NT2/D1 (cell line): ENCODE data around the gene PTPRH.

Source experiments
- DNase-seq: peaks from one replicate; pipeline ENCODE4 v3.0.0-alpha.2; 2011; ENCODE audit warnings: low read depth, low spot score
- H3K27me3 ChIP-seq: 2 replicates; pipeline ENCODE4 v1.6.0; 2011; ENCODE audit warnings: mild to moderate bottlenecking; ENCODE audit not compliant: insufficient read length, insufficient read depth
- H3K36me3 ChIP-seq: 2 replicates; pipeline ENCODE4 v1.6.1; 2011; ENCODE audit warnings: mild to moderate bottlenecking, low read length, mixed read lengths; ENCODE audit not compliant: insufficient read depth, insufficient read length
- H3K4me1 ChIP-seq: 2 replicates; pipeline ENCODE4 v1.5.1; 2011; ENCODE audit not compliant: insufficient read depth, insufficient read length
- H3K4me3 ChIP-seq: 2 replicates; pipeline ENCODE4 v1.5.1; 2011; ENCODE audit warnings: low read depth; ENCODE audit not compliant: insufficient read length
- H3K9ac ChIP-seq: 2 replicates; pipeline ENCODE4 v1.6.0; 2011; ENCODE audit warnings: low read depth; ENCODE audit not compliant: insufficient read length
- H3K9me3 ChIP-seq: 2 replicates; pipeline ENCODE4 v1.5.1; 2011; ENCODE audit warnings: mild to moderate bottlenecking, low read length; ENCODE audit not compliant: insufficient read depth
- SUZ12 ChIP-seq: IDR thresholded peaks from 2 replicates; pipeline ENCODE4 v1.6.1; 2011; ENCODE audit not compliant: insufficient read length, insufficient read depth; ENCODE audit errors: extremely low read depth
- YY1 ChIP-seq: IDR thresholded peaks from 2 replicates; pipeline ENCODE4 v1.6.1; 2011; ENCODE audit not compliant: insufficient read length, insufficient read depth
- ZNF274 ChIP-seq: IDR thresholded peaks from 2 replicates; pipeline ENCODE4 v1.6.1; 2011; ENCODE audit warnings: mild to moderate bottlenecking, low read depth, low read length

Gene PTPRH

DNA sequence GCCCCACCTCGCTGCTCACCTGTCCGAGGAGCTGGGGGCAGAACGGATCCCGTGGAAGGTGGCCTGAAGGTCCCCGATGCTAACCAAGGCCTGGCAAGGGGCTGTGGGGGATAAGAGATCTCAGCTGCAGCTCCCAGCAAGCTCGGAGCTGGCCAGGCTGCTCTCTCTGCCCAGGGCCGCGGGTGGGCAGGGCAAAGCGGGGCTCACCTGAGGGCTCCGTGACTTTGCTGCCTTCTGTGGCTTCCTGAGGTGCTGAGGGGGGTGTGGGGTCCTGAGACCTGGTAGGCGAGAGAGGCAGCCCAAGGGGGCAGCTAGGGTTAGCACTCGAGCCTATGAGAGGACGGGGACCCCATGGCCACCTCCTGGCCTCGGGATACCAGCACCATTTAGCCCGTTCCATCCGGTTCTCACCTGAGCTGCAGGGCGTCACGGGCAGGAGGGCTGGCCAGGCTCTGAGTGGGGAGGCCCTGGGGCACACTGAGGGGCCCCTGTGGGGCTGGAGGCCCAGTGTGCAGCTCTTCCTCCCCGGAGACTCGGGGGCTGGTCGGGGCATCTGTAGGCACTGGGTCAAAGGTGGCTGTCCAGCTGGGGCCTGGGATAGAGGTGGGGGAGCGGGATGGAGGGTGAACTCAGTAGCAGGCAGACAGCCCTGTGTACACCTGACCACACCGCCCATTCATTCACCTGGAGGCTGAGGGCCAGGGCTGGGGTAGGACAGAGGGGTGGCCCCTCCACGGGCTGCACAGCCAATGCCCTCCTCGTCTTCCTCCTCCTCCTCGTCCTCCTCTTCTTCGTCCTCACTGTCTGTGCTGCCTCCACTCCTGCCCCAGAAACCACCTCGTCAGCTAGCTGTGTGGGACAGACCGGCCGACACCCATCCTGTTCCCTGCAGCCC, 22.3 kb upstream of the PTPRH start:
- H3K36me3 ChIP-seq = peaks cover 82% of the 10 kb centered on the region
- no peaks in the 10 kb centered on the region for H3K9me3 ChIP-seq
- DNase-seq = no peak
- TF ChIP-seq SUZ12 (no peak), YY1 (no peak), ZNF274 (no peak)
- H3K9ac ChIP-seq = no peak overlapping the region
- H3K4me3 ChIP-seq = no peak overlapping the region
- H3K27me3 ChIP-seq = no peaks in the 10 kb centered on the region
- no peaks in the 10 kb centered on the region for H3K4me1 ChIP-seq

DNA sequence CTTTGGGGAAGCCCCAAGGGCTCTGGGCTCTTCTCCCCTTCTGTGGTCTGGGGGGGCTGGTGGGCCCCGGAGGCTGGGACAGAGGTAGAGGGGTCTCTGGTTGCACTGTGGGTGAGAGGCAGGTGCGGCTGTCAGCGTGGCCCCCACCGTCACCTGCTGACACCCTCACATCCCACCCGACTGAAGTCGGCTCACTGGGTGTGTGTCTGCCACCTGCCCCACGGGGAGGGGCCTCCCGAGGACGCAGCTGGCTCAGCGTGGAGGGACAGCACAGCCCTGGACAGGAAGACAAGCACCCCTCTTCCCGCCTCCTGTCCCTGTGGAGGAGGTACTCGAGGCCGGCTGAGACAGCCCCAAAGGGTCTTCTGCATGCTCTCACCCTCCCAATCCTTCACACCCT, 21.5 kb upstream of the PTPRH start:
- Histone ChIP-seq H3K4me3 (no peak overlapping the region), H3K36me3 (peaks cover 78% of the 10 kb centered on the region), H3K4me1 (no peaks in the 10 kb centered on the region)

DNA sequence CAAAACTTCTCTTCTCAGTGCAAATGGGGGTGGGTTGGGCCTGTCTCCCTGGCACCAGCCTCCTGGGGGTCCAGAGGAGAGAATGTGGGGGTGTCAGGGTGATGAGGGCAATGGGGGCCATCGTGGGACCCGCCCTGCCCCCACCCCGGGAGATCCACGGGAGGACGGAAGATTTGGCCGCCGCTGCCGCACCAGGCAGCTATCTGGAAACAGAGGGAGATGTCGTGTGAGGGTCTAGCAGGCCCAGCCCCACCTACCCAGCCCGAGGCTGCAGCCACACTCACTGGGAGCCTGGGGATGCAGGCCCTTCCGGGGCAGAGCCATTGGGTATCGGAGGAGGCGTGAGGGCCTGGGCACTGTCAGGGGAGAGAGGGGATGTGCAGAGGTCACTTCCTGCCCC, 21.0 kb upstream of the PTPRH start:
- H3K36me3 ChIP-seq = peaks cover 78% of the 10 kb centered on the region
- no peak overlapping the region for H3K4me3 ChIP-seq
- TF ChIP-seq ZNF274 (no peak), SUZ12 (no peak), YY1 (no peak)
- H3K9ac ChIP-seq = no peak overlapping the region
- no peaks in the 10 kb centered on the region for H3K4me1 ChIP-seq
- H3K9me3 ChIP-seq = no peaks in the 10 kb centered on the region
- no peak for DNase-seq
- H3K27me3 ChIP-seq = no peaks in the 10 kb centered on the region

More for the DNA sequence above, 21.5 kb upstream of the PTPRH start:
- TF ChIP-seq ZNF274 = no peak
- TF ChIP-seq YY1 = no peak
- TF ChIP-seq SUZ12 = no peak
- no peak for DNase-seq
- H3K9me3 ChIP-seq = no peaks in the 10 kb centered on the region
- no peaks in the 10 kb centered on the region for H3K27me3 ChIP-seq
- H3K9ac ChIP-seq = no peak overlapping the region

DNA sequence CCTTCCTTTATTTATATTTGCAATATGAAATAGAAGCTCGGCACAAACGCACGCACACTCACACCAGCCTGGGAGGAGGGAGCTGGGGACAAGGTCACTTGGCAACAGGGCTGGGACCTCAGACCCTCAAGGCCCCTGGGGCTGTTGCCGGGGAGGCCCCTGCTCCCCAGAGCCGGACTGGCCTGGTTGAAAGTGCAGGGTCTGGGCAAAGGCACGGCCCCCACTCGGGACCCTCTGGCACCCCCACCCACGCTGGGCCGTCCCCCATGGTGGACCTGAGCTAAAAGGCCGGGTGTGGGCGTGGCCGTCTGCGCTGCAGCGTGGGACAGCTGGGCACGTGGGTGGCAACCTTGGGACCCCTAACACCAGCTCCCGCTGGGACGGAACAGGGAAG, 20.5 kb upstream of the PTPRH start:
- Histone ChIP-seq H3K27me3 (no peaks in the 10 kb centered on the region), H3K9me3 (no peaks in the 10 kb centered on the region), H3K4me3 (no peak overlapping the region), H3K4me1 (no peaks in the 10 kb centered on the region), H3K36me3 (peaks cover 73% of the 10 kb centered on the region), H3K9ac (no peak overlapping the region)
- TF ChIP-seq YY1 = no peak
- no peak for TF ChIP-seq SUZ12
- no peak for TF ChIP-seq ZNF274
- no peak for DNase-seq

DNA sequence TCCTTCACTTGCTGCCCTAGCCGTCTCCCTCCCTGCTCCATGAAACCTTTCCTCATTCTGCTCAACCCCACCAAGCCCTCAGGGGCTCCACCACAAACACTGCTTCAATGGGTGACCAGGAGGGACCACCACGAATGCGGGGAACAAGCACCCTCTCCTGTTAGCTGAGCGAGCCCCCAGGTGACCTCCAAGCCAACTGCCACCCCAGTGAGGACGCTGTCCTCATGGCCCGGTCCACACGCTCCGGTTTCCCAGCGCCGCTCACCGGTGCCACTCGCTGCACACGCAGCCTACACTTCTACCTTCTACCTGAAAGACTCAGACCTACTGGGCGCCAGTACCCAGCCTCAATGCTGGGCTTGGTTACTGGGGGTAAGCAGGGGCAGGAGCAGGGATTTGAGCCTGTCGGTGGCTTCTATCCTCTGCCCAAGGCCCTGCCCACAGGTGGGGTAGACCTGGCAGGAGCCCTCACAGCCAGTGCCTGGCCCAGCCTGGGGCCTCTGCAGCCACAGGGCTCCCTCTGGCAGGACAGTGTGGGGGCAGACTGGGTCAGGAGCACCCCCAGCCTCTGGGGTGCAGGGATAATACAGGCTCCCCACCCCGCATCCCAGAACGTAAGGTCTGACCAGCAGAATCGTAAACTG, 20.0 kb upstream of the PTPRH start:
- Histone ChIP-seq H3K4me1 (no peaks in the 10 kb centered on the region), H3K36me3 (peaks cover 68% of the 10 kb centered on the region), H3K4me3 (no peak overlapping the region)

DNA sequence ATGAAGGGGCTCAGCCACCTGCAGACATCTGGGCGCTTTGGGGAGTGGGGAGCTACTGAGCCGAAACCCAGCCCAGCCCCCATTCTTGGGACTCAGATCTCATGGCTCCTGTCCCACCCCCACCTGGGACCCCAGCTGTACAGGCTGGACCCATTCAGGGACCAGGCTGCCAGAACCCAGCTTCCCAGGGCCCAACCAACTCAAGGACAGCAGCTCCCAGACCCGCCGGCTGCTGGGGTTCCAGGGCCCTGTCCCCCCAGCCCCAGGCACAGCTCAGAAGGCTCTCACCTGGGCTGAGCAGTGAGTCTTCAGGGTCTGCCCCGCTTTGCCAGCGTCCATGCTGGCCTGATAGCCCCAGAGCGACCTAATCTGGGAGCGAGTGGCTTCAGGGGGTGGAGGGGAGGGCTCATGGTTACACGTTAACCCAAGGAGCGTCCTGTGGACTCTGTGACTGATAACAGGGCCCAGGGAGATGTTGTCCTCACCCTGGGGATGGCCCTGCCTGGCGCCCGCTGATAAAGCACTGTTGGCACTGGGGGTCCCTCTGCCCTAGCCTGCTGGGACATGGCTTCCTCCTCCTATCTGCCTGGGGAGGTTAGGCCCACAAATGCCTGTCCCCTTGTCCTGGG, 19.2 kb upstream of the PTPRH start, which contains the start of gene TMEM86B:
TMEM86B (minus strand) TSS at position 361 of the 629 bp plus-strand sequence; CDS start at position 339, 22 bp downstream.
- H3K36me3 ChIP-seq = peaks cover 72% of the 10 kb centered on the region
- no peaks in the 10 kb centered on the region for H3K4me1 ChIP-seq
- no peak within 1 kb of the TSS for H3K4me3 ChIP-seq
- no peaks in the 10 kb centered on the region for H3K9me3 ChIP-seq
- H3K9ac ChIP-seq = no peak within 1 kb of the TSS
- DNase-seq = no peak
- no peak for TF ChIP-seq SUZ12
- TF ChIP-seq ZNF274 = no peak
- TF ChIP-seq YY1 = no peak
- H3K27me3 ChIP-seq = no peaks in the 10 kb centered on the region

More for the DNA sequence above, 20.0 kb upstream of the PTPRH start:
- TF ChIP-seq ZNF274 (no peak), SUZ12 (no peak), YY1 (no peak)
- DNase-seq = no peak
- no peaks in the 10 kb centered on the region for H3K27me3 ChIP-seq
- H3K9me3 ChIP-seq = no peaks in the 10 kb centered on the region
- no peak overlapping the region for H3K9ac ChIP-seq

DNA sequence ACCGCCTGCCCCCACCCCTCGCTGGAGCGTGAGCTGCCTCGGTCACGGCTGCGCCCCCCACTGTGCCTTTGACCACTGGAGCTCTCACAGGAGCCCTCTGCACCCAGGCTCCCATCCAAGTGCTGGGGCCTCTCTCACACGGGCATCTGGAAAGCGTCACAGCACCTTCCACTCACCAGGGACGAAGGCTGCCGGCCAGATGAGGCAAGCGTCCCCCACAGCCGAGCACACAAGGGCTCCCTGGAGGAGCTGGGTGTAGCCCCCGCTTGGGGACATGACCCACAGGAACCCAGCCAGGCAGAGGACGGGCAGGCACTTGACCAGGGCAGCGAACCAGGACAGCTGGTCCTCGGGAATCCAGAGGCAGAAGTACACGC, 18.7 kb upstream of the PTPRH start:
- no peak overlapping the region for H3K9ac ChIP-seq
- no peak for TF ChIP-seq SUZ12
- no peak for TF ChIP-seq ZNF274
- TF ChIP-seq YY1 = no peak
- no peaks in the 10 kb centered on the region for H3K27me3 ChIP-seq
- DNase-seq = no peak
- H3K36me3 ChIP-seq = peaks cover 74% of the 10 kb centered on the region
- no peak overlapping the region for H3K4me3 ChIP-seq
- H3K4me1 ChIP-seq = no peaks in the 10 kb centered on the region
- H3K9me3 ChIP-seq = no peaks in the 10 kb centered on the region
